ENCODE data around the gene MINK1.

Gene MINK1

DNA sequence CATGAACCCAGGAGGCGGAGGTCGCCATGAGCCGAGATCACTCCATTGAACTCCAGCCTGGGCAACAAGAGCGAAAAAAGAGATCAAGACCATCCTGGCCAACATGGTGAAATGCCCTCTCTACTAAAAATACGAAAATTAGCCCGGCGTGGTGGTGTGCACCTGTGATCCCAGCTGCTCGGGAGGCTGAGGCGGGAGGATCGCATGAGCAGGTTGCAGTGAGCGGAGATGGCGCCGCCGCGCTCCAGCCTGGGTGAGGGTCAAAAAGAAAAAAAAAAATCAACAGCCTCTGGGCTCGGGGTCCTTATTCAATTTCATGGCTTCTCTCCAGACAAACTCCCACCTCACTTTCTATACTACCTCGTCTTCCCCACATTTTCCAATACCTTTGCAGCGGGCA lies 95.7 kb downstream of the MINK1 start:
- no peak for TF ChIP-seq CTCF (IDR thresholded peaks at IDR 0.05)

GRCh38 chr17:4931963-4932362 lies 98.8 kb downstream of the MINK1 start, which contains the start of gene GP1BA:
GP1BA (plus strand) TSS chr17:4932277; CDS start chr17:4932605, 328 bp downstream.
- TF ChIP-seq CTCF (IDR thresholded peaks at IDR 0.05), result no peak

- no peak for TF ChIP-seq CTCF (IDR thresholded peaks at IDR 0.05)
These were observed 99.6 kb downstream of the MINK1 start for GRCh38 chr17:4932756-4933155.

GRCh38 chr17:4933646-4934045 lies 100.5 kb downstream of the MINK1 start:
- TF ChIP-seq CTCF (IDR thresholded peaks at IDR 0.05), result no peak

DNA sequence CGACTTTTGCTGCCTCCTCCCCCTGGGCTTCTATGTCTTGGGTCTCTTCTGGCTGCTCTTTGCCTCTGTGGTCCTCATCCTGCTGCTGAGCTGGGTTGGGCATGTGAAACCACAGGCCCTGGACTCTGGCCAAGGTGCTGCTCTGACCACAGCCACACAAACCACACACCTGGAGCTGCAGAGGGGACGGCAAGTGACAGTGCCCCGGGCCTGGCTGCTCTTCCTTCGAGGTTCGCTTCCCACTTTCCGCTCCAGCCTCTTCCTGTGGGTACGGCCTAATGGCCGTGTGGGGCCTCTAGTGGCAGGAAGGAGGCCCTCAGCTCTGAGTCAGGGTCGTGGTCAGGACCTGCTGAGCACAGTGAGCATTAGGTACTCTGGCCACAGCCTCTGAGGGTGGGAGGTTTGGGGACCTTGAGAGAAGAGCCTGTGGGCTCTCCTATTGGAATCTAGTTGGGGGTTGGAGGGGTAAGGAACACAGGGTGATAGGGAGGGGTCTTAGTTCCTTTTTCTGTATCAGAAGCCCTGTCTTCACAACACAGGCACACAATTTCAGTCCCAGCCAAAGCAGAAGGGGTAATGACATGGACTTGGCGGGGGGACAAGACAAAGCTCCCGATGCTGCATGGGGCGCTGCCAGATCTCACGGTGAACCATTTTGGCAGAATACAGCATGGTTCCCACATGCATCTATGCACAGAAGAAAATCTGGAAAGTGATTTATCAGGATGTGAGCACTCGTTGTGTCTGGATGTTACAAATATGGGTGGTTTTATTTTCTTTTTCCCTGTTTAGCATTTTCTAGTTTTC lies 101.2 kb downstream of the MINK1 start:
- no peak for TF ChIP-seq CTCF (IDR thresholded peaks at IDR 0.05)

DNA sequence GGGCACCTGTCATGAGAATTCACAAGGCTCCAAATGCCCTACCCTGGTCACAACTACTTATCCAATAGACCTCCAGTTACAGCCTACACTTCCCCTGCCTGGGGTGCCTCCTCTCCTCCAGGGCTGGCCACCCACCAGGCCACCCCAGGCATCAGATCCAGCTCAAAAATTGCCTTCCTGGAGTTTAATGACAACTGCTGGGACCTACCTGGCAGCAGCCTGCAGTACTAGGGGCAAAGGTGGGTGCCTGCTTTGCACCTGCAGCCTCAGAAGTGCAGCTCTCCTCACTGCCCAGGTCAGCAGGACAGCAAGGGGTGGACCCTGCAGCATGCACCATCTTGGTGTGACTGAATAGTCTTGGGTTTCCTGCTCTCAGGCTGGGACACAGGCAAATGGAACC lies 102.5 kb downstream of the MINK1 start:
- no peak for TF ChIP-seq CTCF (IDR thresholded peaks at IDR 0.05)

DNA sequence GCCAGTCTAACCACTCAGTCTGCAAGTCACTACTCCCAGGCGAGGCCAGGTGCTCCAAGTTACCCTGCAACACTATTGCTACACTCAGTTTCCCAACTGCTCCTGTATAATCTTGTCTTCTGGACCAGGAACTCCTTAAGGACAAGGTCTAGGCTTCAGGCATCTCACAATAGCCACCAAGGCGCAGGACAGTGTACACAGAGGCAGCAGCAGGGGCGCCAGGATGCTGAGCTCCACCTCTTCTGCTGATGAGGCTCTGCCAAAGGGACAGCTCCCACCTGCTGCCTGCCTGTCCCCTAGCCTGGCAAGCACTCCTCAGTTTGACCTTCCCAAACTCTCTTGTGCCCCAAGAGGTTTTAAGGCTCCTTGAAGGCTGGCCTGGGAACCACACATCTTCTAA lies 103.3 kb downstream of the MINK1 start:
- TF ChIP-seq CTCF (IDR thresholded peaks at IDR 0.05), result no peak
